Sigmoid colon (tissue), 4 donors: Measurements from ENCODE around the gene CCDC81.

Source experiments
- EP300 ChIP-seq, 4 donors: sonication (generic); formaldehyde crosslinking; IDR thresholded peaks; one replicate each; pipeline ENCODE4 v1.6.1; 2017; ENCODE audit warnings: antibody characterized with exemption in 4 of 4
- POLR2A ChIP-seq, 2 donors: fragments of 450-650 bp; IDR thresholded peaks; one replicate each; pipeline ENCODE4 v1.6.1; 2016; ENCODE audit warnings: antibody characterized with exemption in 2 of 2, mild to moderate bottlenecking in 2 of 2, moderate library complexity in 2 of 2
- TF ChIP-seq, protein P1 (sequence below), 4 experiments: fragments of 450-650 bp in 3 of 4; fragments of 200-600 bp in 1 of 4; IDR thresholded peaks; one replicate each; pipeline ENCODE4 v1.5.1; 2016 to 2019; ENCODE audit warnings: antibody characterized with exemption in 4 of 4, mild to moderate bottlenecking in 3 of 4, moderate library complexity in 2 of 4

DNA sequence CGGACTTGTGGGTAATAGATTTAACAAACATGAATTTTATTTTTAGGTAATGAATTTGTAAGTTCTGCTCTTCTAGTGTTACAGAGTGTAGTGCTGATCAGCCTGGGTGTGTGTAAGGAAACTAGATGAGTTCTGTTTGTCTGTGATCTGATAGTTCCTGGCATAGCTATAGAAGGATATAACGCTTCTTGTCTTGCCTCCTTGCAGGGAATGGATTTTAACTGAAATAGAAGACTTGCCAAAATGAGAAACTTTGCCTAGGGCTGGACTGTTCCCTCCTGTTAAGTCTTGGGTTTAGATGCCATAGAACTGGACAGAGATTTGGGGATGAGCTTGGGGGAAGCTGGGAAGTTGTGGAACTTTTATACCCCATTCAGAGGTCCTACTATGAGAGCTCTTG, 11.6 kb downstream of the CCDC81 start:
- TF ChIP-seq, protein P1, sequence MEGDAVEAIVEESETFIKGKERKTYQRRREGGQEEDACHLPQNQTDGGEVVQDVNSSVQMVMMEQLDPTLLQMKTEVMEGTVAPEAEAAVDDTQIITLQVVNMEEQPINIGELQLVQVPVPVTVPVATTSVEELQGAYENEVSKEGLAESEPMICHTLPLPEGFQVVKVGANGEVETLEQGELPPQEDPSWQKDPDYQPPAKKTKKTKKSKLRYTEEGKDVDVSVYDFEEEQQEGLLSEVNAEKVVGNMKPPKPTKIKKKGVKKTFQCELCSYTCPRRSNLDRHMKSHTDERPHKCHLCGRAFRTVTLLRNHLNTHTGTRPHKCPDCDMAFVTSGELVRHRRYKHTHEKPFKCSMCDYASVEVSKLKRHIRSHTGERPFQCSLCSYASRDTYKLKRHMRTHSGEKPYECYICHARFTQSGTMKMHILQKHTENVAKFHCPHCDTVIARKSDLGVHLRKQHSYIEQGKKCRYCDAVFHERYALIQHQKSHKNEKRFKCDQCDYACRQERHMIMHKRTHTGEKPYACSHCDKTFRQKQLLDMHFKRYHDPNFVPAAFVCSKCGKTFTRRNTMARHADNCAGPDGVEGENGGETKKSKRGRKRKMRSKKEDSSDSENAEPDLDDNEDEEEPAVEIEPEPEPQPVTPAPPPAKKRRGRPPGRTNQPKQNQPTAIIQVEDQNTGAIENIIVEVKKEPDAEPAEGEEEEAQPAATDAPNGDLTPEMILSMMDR (IDR thresholded peaks at IDR 0.05), result no peak
- TF ChIP-seq POLR2A (IDR thresholded peaks at IDR 0.05) (no peak), EP300 (IDR thresholded peaks at IDR 0.05) (no peak)
